ENCODE results near the gene CCNK. TPM values are rescaled to one million over a fixed set of nuclear protein-coding genes. Genes with fewer than 3 reads are reported as not detected.

Gene CCNK
- total RNA-seq, 4 donors from 2014 or later = 23.4 to 66.3 (median 39.0) TPM

- no peaks in the 10 kb centered on the region for H3K9me3 ChIP-seq
- TF ChIP-seq POLR2AphosphoS5 (IDR thresholded peaks at IDR 0.05) = no peak
- TF ChIP-seq CTCF (IDR thresholded peaks at IDR 0.05) = no peak
- no peak for TF ChIP-seq EP300 (IDR thresholded peaks at IDR 0.05)
- TF ChIP-seq POLR2A (IDR thresholded peaks at IDR 0.05) = no peak
- no peaks in the 10 kb centered on the region for H3K27me3 ChIP-seq
- H3K4me1 ChIP-seq = peaks cover 21% of the 10 kb centered on the region
- H3K4me3 ChIP-seq = no peak overlapping the region
- no peak for DNase-seq (ENCODE audit: low spot score in 2 of 2)
- H3K36me3 ChIP-seq = no peaks in the 10 kb centered on the region
- H3K27ac ChIP-seq = no peak overlapping the region
- WGBS = 83% methylated on average over 1 of the region's 9 CpGs
Measured at GRCh38 chr14:99552021-99552553, 70.9 kb downstream of the CCNK start.

- H3K27me3 ChIP-seq = no peaks in the 10 kb centered on the region
- no peak overlapping the region for H3K27ac ChIP-seq
- peaks cover 21% of the 10 kb centered on the region for H3K4me1 ChIP-seq
- no peak for DNase-seq (ENCODE audit: low spot score in 2 of 2)
- no peak overlapping the region for H3K4me3 ChIP-seq
- TF ChIP-seq POLR2AphosphoS5 (IDR thresholded peaks at IDR 0.05) = no peak
- TF ChIP-seq CTCF (IDR thresholded peaks at IDR 0.05) = no peak
- no peak for TF ChIP-seq EP300 (IDR thresholded peaks at IDR 0.05)
- TF ChIP-seq POLR2A (IDR thresholded peaks at IDR 0.05) = no peak
- H3K9me3 ChIP-seq = no peaks in the 10 kb centered on the region
- H3K36me3 ChIP-seq = no peaks in the 10 kb centered on the region
- 87% methylated on average over 5 of the region's 13 CpGs for WGBS
Measured at GRCh38 chr14:99552572-99553216, 71.5 kb downstream of the CCNK start.

- 80% methylated on average over 6 of the region's 12 CpGs for WGBS
- peaks cover 21% of the 10 kb centered on the region for H3K4me1 ChIP-seq
- peak overlapping the region; percentile 36 for H3K27ac ChIP-seq
- no peak for DNase-seq (ENCODE audit: low spot score in 2 of 2)
- no peaks in the 10 kb centered on the region for H3K9me3 ChIP-seq
- H3K27me3 ChIP-seq = no peaks in the 10 kb centered on the region
- no peak overlapping the region for H3K4me3 ChIP-seq
- no peaks in the 10 kb centered on the region for H3K36me3 ChIP-seq
- TF ChIP-seq CTCF (IDR thresholded peaks at IDR 0.05) (no peak), POLR2A (IDR thresholded peaks at IDR 0.05) (no peak), EP300 (IDR thresholded peaks at IDR 0.05) (no peak), POLR2AphosphoS5 (IDR thresholded peaks at IDR 0.05) (no peak)
Measured at GRCh38 chr14:99554184-99554583, 73.0 kb downstream of the CCNK start.

- 86% methylated on average over 5 of the region's 9 CpGs for WGBS
- TF ChIP-seq POLR2A (IDR thresholded peaks at IDR 0.05) (no peak), EP300 (IDR thresholded peaks at IDR 0.05) (no peak), POLR2AphosphoS5 (IDR thresholded peaks at IDR 0.05) (no peak), CTCF (IDR thresholded peaks at IDR 0.05) (no peak)
- H3K36me3 ChIP-seq = no peaks in the 10 kb centered on the region
- H3K4me1 ChIP-seq = peaks cover 20% of the 10 kb centered on the region
- no peaks in the 10 kb centered on the region for H3K27me3 ChIP-seq
- no peak overlapping the region for H3K4me3 ChIP-seq
- no peaks in the 10 kb centered on the region for H3K9me3 ChIP-seq
- no peak for DNase-seq (ENCODE audit: low spot score in 2 of 2)
- H3K27ac ChIP-seq = peak overlapping the region; percentile 49
Measured at GRCh38 chr14:99554757-99555531, 73.7 kb downstream of the CCNK start.

- Histone ChIP-seq H3K4me3 (no peak overlapping the region), H3K9me3 (no peaks in the 10 kb centered on the region), H3K4me1 (peaks cover 26% of the 10 kb centered on the region), H3K27me3 (no peaks in the 10 kb centered on the region), H3K36me3 (no peaks in the 10 kb centered on the region), H3K27ac (no peak overlapping the region)
- TF ChIP-seq EP300 (IDR thresholded peaks at IDR 0.05) = no peak
- no peak for TF ChIP-seq CTCF (IDR thresholded peaks at IDR 0.05)
- TF ChIP-seq POLR2A (IDR thresholded peaks at IDR 0.05) = no peak
- no peak for TF ChIP-seq POLR2AphosphoS5 (IDR thresholded peaks at IDR 0.05)
- WGBS = 90% methylated on average over 10 of the region's 10 CpGs
- DNase-seq (ENCODE audit: low spot score in 2 of 2) = no peak
Measured at GRCh38 chr14:99556134-99556791, 75.1 kb downstream of the CCNK start.

Measured in suprapubic skin (tissue), 4 donors.